GM18867 (cell line): Measurements from ENCODE around the gene ACOT7.
"Not testable (repeated sequence)": the region's sequence is repeated elsewhere in the genome, so short reads cannot be mapped to it uniquely, and the experiment has no call there.

Source experiments
- ATAC-seq: cut with Tn5 transposase; IDR thresholded peaks from one replicate; pipeline ENCODE4 v1.9.1; 2021; ENCODE audit warnings: mild to moderate bottlenecking, moderate library complexity; ENCODE audit not compliant: unreplicated experiment

Gene ACOT7

GRCh38 chr1:6317098-6317760, 76.3 kb downstream of the ACOT7 start:
- no peak for ATAC-seq

GRCh38 chr1:6316240-6317097, 77.1 kb downstream of the ACOT7 start:
- no peak for ATAC-seq

GRCh38 chr1:6314503-6314902, 79.1 kb downstream of the ACOT7 start:
- ATAC-seq: no peak

GRCh38 chr1:6313393-6314200, 80.0 kb downstream of the ACOT7 start:
- no peak for ATAC-seq

- no peak for ATAC-seq
Observed at GRCh38 chr1:6310116-6310848, 83.3 kb downstream of the ACOT7 start.

- no peak for ATAC-seq
Observed at GRCh38 chr1:6309564-6309963, 84.0 kb downstream of the ACOT7 start.

GRCh38 chr1:6308449-6308848, 85.1 kb downstream of the ACOT7 start:
- no peak for ATAC-seq

- ATAC-seq: not testable (repeated sequence)
Observed at GRCh38 chr1:6307682-6308081, 85.9 kb downstream of the ACOT7 start.

- ATAC-seq: no peak
Observed at GRCh38 chr1:6307099-6307498, 86.5 kb downstream of the ACOT7 start.

- ATAC-seq: no peak
Observed at GRCh38 chr1:6303397-6304012, 90.1 kb downstream of the ACOT7 start.

GRCh38 chr1:6302568-6302967, 91.0 kb downstream of the ACOT7 start:
- no peak for ATAC-seq

GRCh38 chr1:6301526-6301925, 92.0 kb downstream of the ACOT7 start:
- ATAC-seq: no peak

GRCh38 chr1:6300342-6301048, 93.1 kb downstream of the ACOT7 start:
- no peak for ATAC-seq

GRCh38 chr1:6299557-6300165, 93.9 kb downstream of the ACOT7 start:
- no peak for ATAC-seq

GRCh38 chr1:6298940-6299465, 94.6 kb downstream of the ACOT7 start:
- no peak for ATAC-seq

GRCh38 chr1:6298530-6298929, 95.0 kb downstream of the ACOT7 start:
- ATAC-seq: no peak

GRCh38 chr1:6295910-6296309, 97.7 kb downstream of the ACOT7 start:
- ATAC-seq: no peak

GRCh38 chr1:6294890-6295556, 98.5 kb downstream of the ACOT7 start:
- ATAC-seq: no peak
